HG03469 (cell line): ENCODE results near the gene SDK1.

Experiments
- ATAC-seq: cut with Tn5 transposase; IDR thresholded peaks from one replicate; pipeline ENCODE4 v1.9.1; 2021; ENCODE audit warnings: mild to moderate bottlenecking, moderate library complexity, moderate number of reproducible peaks; ENCODE audit not compliant: unreplicated experiment

SDK1 gene

GRCh38 chr7:4159761-4160554 is 858.9 kb downstream of the SDK1 start:
- ATAC-seq = no peak

- ATAC-seq = no peak
Observed at GRCh38 chr7:4162884-4163564, 862.0 kb downstream of the SDK1 start.

- no peak for ATAC-seq
Observed at GRCh38 chr7:4163565-4164203, 862.6 kb downstream of the SDK1 start.

- no peak for ATAC-seq
Observed at GRCh38 chr7:4164556-4164955, 863.5 kb downstream of the SDK1 start.

GRCh38 chr7:4166340-4166739 is 865.3 kb downstream of the SDK1 start:
- ATAC-seq = no peak

- ATAC-seq = no peak
Observed at GRCh38 chr7:4166807-4167206, 865.8 kb downstream of the SDK1 start.

- ATAC-seq = no peak
Observed at GRCh38 chr7:4167385-4167910, 866.4 kb downstream of the SDK1 start.

GRCh38 chr7:4168041-4168440 is 867.0 kb downstream of the SDK1 start:
- no peak for ATAC-seq

GRCh38 chr7:4168541-4168940 is 867.5 kb downstream of the SDK1 start:
- no peak for ATAC-seq

- ATAC-seq = no peak
Observed at GRCh38 chr7:4169455-4169854, 868.4 kb downstream of the SDK1 start.

GRCh38 chr7:4170997-4171786 is 870.1 kb downstream of the SDK1 start:
- ATAC-seq = no peak

GRCh38 chr7:4172883-4173282 is 871.8 kb downstream of the SDK1 start:
- ATAC-seq = no peak

GRCh38 chr7:4173615-4174014 is 872.6 kb downstream of the SDK1 start:
- ATAC-seq = no peak

GRCh38 chr7:4174016-4174415 is 873.0 kb downstream of the SDK1 start:
- ATAC-seq = no peak

GRCh38 chr7:4174451-4174850 is 873.4 kb downstream of the SDK1 start:
- ATAC-seq = no peak

- no peak for ATAC-seq
Observed at GRCh38 chr7:4174884-4175283, 873.8 kb downstream of the SDK1 start.

GRCh38 chr7:4175346-4175973 is 874.4 kb downstream of the SDK1 start:
- ATAC-seq = no peak

GRCh38 chr7:4177001-4177400 is 875.9 kb downstream of the SDK1 start:
- ATAC-seq = no peak

GRCh38 chr7:4178416-4178815 is 877.4 kb downstream of the SDK1 start:
- ATAC-seq = no peak

- ATAC-seq = no peak
Observed at GRCh38 chr7:4178916-4179687, 878.0 kb downstream of the SDK1 start.
